Glutamatergic neuron (in vitro differentiated cells): ENCODE data around the gene ACACB. TPM values are rescaled to one million over a fixed set of nuclear protein-coding genes. Genes with fewer than 3 reads are reported as not detected.

Source experiments
- DNase-seq: peaks from one replicate; pipeline ENCODE4 v3.0.0; 2022
- H3K27ac Mint-ChIP-seq: one replicate; pipeline ENCODE4 v1.8.0; 2020; ENCODE audit warnings: mild to moderate bottlenecking, mixed read lengths, inconsistent platforms; ENCODE audit not compliant: unreplicated experiment
- H3K27me3 Mint-ChIP-seq: one replicate; pipeline ENCODE4 v1.8.0; 2020; ENCODE audit warnings: mild to moderate bottlenecking, moderate library complexity, mixed read lengths, inconsistent platforms; ENCODE audit not compliant: unreplicated experiment
- H3K36me3 Mint-ChIP-seq: one replicate; pipeline ENCODE4 v1.8.0; 2020; ENCODE audit warnings: mild to moderate bottlenecking, mixed read lengths, inconsistent platforms; ENCODE audit not compliant: unreplicated experiment
- H3K4me1 Mint-ChIP-seq: one replicate; pipeline ENCODE4 v1.8.0; 2020; ENCODE audit warnings: mild to moderate bottlenecking, low read depth, mixed read lengths, inconsistent platforms; ENCODE audit not compliant: unreplicated experiment
- H3K4me3 Mint-ChIP-seq: one replicate; pipeline ENCODE4 v1.8.0; 2020; ENCODE audit warnings: mild to moderate bottlenecking, mixed read lengths, inconsistent platforms; ENCODE audit not compliant: unreplicated experiment
- H3K9me3 Mint-ChIP-seq: one replicate; pipeline ENCODE4 v1.8.0; 2020; ENCODE audit warnings: mild to moderate bottlenecking, moderate library complexity, mixed read lengths, inconsistent platforms; ENCODE audit not compliant: unreplicated experiment
- total RNA-seq: library from RNA; stranded (reverse); fragmentation: NEBNext Ultra II Directional; extraction: Animal tissue kit (Norgen Biotek cat#: 25700); gene quantifications from one replicate; pipeline ENCODE4 v1.2.1, GENCODE V29; 2021; ENCODE audit not compliant: unreplicated experiment
- TF ChIP-seq, protein P1 (sequence below): fragments of 200-600 bp; sonication (generic); IDR thresholded peaks from one replicate; pipeline ENCODE4 v1.5.0; 2021; ENCODE audit not compliant: partially characterized antibody, unreplicated experiment

Gene ACACB
- total RNA-seq, 1 donor from 2014 or later: 3.8 TPM

DNA sequence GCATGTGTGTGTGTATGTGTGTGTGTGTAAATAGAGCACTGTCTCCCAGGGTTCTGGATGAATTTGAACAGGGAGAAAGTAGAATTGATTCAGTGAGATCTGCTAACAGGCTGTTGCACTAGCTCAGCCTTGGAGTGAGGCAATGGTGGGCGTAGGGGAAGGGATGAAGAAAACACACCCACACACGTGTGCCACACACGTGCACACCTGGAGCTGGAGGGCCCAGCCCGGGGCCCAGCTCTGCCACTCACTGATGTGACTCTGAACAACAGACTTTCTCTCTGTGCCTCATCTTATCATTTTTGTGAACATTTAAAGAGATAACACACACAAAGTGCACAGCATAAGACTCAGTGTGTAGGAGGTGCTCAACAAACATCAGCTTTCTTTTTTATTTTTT, 4.2 kb downstream of the ACACB start:
- Mint-ChIP-seq H3K27me3 (no peaks in the 10 kb centered on the region), H3K27ac (no peak overlapping the region), H3K4me3 (no peak overlapping the region), H3K36me3 (no peaks in the 10 kb centered on the region), H3K9me3 (no peaks in the 10 kb centered on the region), H3K4me1 (peaks cover 7% of the 10 kb centered on the region)
- no peak for DNase-seq
- TF ChIP-seq, protein P1, sequence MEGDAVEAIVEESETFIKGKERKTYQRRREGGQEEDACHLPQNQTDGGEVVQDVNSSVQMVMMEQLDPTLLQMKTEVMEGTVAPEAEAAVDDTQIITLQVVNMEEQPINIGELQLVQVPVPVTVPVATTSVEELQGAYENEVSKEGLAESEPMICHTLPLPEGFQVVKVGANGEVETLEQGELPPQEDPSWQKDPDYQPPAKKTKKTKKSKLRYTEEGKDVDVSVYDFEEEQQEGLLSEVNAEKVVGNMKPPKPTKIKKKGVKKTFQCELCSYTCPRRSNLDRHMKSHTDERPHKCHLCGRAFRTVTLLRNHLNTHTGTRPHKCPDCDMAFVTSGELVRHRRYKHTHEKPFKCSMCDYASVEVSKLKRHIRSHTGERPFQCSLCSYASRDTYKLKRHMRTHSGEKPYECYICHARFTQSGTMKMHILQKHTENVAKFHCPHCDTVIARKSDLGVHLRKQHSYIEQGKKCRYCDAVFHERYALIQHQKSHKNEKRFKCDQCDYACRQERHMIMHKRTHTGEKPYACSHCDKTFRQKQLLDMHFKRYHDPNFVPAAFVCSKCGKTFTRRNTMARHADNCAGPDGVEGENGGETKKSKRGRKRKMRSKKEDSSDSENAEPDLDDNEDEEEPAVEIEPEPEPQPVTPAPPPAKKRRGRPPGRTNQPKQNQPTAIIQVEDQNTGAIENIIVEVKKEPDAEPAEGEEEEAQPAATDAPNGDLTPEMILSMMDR: no peak

DNA sequence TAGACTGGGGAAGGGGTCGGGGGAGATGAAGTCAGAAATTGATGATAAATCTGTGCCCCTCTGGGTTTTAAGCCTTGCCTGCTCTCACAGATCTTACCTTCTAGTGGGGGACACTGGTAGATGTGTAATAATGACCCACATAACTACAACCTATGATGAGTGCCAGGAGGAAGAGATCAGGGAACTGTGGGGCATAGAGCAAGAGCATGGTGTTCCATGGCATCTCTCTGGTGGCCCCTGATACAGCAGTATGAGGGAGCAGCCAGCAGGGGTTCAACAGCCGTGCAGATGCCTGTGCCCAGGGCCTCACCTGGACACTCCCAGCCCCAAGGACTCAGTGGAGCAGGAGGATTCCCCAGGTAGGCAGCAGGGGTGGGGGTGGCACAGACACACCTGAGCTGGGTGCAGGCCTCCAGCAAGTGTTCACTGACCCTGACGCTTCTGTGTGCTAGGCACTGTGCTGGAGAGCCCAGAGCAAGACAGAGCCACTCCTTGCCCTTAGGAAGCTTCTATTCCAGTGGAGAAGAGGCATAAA, 5.0 kb downstream of the ACACB start:
- no peaks in the 10 kb centered on the region for H3K36me3 Mint-ChIP-seq
- H3K27me3 Mint-ChIP-seq: no peaks in the 10 kb centered on the region
- H3K9me3 Mint-ChIP-seq: no peaks in the 10 kb centered on the region
- TF ChIP-seq, protein P1: no peak
- no peaks in the 10 kb centered on the region for H3K4me1 Mint-ChIP-seq
- no peak overlapping the region for H3K27ac Mint-ChIP-seq
- no peak for DNase-seq
- H3K4me3 Mint-ChIP-seq: no peak overlapping the region

DNA sequence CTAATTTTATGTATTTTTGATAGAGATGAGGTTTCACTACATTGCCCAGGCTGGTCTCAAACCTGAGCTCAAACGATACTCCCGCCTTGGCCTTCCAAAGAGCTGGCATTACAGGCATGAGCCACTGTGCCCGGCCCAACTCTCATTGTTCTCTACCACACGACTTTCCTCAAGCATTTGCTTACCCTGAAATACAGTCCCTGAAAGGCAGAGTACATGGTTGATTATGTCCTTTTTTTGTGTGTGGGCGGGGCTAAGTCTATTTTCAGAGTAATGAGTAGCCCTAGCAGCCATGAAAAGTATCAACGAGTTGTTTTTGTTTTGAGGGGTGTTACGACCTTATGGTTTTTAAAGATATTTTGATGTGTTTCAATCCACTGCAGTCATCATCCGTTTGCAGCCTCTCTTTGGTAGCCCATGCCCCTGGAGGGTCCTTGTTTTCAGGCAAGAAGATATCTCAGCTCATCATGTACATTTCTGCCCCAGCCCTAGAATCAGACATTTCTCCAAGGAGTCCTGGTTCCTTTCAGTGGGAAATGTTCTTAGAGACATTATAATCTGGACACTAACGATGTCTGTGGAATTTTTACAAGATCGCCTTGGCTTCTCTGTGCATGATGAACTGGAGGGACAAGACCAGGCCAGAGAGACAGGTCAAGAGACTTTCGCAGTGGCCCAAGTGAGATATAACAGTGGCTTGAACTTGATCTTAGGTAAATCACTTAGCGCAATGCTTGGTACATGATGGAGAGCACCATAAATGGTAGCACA, 8.7 kb downstream of the ACACB start:
- DNase-seq: no peak
- Mint-ChIP-seq H3K27ac (no peak overlapping the region), H3K36me3 (no peaks in the 10 kb centered on the region), H3K4me3 (no peak overlapping the region), H3K27me3 (no peaks in the 10 kb centered on the region), H3K4me1 (peaks cover 2% of the 10 kb centered on the region), H3K9me3 (no peaks in the 10 kb centered on the region)
- TF ChIP-seq, protein P1: no peak

DNA sequence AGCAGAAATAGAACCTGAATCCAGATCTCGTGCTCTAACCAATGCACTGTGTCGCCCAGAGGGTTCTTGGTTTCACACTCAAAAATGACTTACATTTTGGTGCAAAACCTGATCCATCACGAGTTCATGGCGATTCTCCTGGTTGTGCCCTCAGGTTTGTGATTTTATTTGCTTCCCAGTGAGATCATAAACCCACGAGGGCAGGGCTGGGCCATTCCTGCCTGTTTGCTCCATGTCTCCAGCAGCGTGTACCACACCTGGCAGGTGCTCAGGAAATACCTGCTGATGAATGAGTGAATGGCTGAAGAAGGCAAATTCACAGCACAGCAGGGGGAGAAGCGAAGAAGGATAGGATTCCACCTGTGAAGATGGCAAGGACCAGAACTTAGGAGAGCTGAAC, 9.4 kb downstream of the ACACB start:
- H3K9me3 Mint-ChIP-seq: peaks cover 1% of the 10 kb centered on the region
- H3K27me3 Mint-ChIP-seq: peaks cover 2% of the 10 kb centered on the region
- peaks cover 8% of the 10 kb centered on the region for H3K4me1 Mint-ChIP-seq
- no peak for DNase-seq
- no peak overlapping the region for H3K4me3 Mint-ChIP-seq
- H3K36me3 Mint-ChIP-seq: no peaks in the 10 kb centered on the region
- H3K27ac Mint-ChIP-seq: no peak overlapping the region
- TF ChIP-seq, protein P1: no peak

DNA sequence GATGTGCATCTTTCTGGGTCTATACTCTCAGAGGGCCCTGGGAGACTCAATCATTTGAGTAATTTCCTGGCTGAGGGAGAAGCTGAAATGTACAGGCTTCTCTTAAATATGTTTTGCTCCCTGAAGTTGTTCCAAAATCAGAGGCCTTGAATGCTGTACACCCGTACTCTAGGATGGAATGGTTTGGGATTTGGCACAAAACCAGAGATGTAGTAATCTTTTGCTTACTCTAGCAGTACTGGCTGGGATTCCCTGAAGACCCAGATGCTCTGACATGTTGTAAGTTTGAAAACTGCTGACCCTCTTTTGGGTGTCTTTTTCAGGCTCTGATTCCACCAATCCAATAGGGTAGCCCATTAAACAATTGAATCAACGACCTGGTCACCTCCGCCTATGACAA, 10.4 kb downstream of the ACACB start:
- Mint-ChIP-seq H3K27ac (no peak overlapping the region), H3K4me3 (no peak overlapping the region), H3K9me3 (peaks cover 4% of the 10 kb centered on the region), H3K27me3 (peaks cover 3% of the 10 kb centered on the region), H3K4me1 (peaks cover 16% of the 10 kb centered on the region), H3K36me3 (no peaks in the 10 kb centered on the region)
- TF ChIP-seq, protein P1: no peak
- no peak for DNase-seq
